ENCODE data around the gene BIN1.
A peak's percentile ranks its signal among the peaks of the same experiment; 100 is the strongest.
"Not testable (repeated sequence)": the region's sequence is repeated elsewhere in the genome, so short reads cannot be mapped to it uniquely, and the experiment has no call there.

Gene BIN1

DNA sequence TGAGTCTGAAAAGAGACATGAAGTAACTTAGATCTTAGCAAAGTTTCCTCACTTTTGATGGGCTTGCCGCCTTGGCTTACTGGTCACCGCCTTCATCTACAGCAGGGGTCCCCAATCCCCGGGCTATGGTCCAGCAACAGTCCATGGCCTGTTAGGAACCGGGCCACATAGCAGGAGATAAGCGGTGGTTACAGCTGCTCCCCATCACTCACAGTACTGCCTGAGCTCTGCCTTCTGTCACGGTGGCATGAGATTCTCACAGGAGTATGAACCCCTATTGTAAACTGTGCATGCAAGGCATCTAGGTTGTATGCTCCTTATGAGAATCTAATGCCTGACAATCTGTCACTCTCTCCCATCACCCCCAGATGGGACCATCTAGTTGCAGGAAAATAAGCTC lies 72.9 kb downstream of the BIN1 start:
- Mint-ChIP-seq H3K9me3 (no peaks in the 10 kb centered on the region), H3K36me3 (ENCODE audit: low read depth) (no peaks in the 10 kb centered on the region), H3K27me3 (no peaks in the 10 kb centered on the region), H3K4me3 (no peak overlapping the region), H3K27ac (no peak overlapping the region), H3K4me1 (ENCODE audit: low read depth) (peaks cover 6% of the 10 kb centered on the region)
- intact Hi-C loops (cut with micrococcal nuclease): no loop called here

GRCh38 chr2:127032621-127033020 lies 74.3 kb downstream of the BIN1 start:
- H3K4me1 Mint-ChIP-seq (ENCODE audit: low read depth): peaks cover 6% of the 10 kb centered on the region
- intact Hi-C loops (cut with micrococcal nuclease): no loop called here
- H3K36me3 Mint-ChIP-seq (ENCODE audit: low read depth): no peaks in the 10 kb centered on the region
- H3K27ac Mint-ChIP-seq: no peak overlapping the region
- no peak overlapping the region for H3K4me3 Mint-ChIP-seq
- H3K9me3 Mint-ChIP-seq: no peaks in the 10 kb centered on the region
- peaks cover 6% of the 10 kb centered on the region for H3K27me3 Mint-ChIP-seq

DNA sequence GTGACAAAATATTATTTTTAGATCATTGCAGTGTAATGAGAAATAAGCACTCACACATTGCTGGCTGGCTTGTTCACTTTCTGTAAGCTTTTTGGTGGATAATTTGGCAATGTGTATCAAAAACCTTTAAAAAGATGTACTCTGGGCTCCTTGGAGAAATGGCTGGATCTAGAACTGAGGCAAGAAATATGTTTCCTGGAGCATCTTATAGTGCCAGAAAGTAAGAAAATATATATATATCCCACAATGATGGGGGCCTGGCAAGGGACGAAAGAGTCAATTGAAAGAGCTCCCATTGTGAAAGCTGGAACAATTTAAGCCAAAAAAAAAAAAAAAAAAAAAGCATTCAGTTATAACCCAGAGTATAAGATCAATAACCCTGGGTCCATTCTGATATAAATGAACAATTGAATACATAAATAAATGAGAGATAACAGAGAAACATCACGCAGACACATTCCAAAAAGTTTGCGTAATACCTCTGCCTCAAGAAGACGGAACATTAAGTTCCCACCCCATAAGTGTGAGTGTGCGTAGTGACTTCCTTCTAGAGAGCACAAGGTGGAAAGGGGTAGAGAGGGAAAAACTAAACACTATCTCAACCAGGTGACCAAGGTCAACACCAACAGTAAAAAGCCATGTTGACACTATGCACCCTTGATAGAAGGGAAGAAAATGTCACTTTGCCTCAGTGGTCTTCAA lies 77.5 kb downstream of the BIN1 start:
- Mint-ChIP-seq H3K9me3 (no peaks in the 10 kb centered on the region), H3K27ac (no peak overlapping the region), H3K4me1 (ENCODE audit: low read depth) (peaks cover 17% of the 10 kb centered on the region), H3K27me3 (peaks cover 30% of the 10 kb centered on the region), H3K36me3 (ENCODE audit: low read depth) (no peaks in the 10 kb centered on the region), H3K4me3 (no peak overlapping the region)
- intact Hi-C loops (cut with micrococcal nuclease): no loop called here

DNA sequence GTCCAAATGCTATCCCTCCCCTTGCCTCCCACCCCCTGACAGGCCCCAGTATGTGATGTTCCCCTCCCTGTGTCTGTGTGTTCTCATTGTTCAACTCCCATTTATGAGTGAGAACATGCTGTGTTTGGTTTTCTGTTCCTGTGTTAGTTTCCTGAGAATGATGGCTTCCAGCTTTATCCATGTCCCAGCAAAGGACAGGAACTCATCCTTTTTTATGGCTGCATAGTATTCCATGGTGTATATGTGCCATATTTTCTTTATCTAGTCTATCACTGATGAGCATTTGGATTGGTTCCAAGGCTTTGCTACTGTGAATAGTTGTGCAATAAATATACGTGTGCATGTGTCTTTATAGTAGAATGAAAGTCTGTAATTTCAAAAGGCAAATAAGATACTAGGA lies 78.2 kb downstream of the BIN1 start:
- Mint-ChIP-seq H3K4me1 (ENCODE audit: low read depth) (peaks cover 17% of the 10 kb centered on the region), H3K27me3 (peaks cover 35% of the 10 kb centered on the region)
- H3K27ac Mint-ChIP-seq; H3K9me3 Mint-ChIP-seq; H3K36me3 Mint-ChIP-seq (ENCODE audit: low read depth); intact Hi-C loops (cut with micrococcal nuclease); H3K4me3 Mint-ChIP-seq: not testable (repeated sequence)

- intact Hi-C loops (cut with micrococcal nuclease): no loop called here
- no peak overlapping the region for H3K4me3 Mint-ChIP-seq
Observed at GRCh38 chr2:127027715-127028114, 79.2 kb downstream of the BIN1 start.

GRCh38 chr2:127025359-127026166 lies 81.4 kb downstream of the BIN1 start:
- intact Hi-C loops (cut with micrococcal nuclease): no loop called here
- Mint-ChIP-seq H3K4me3 (peak overlapping the region; percentile 42), H3K27me3 (peaks cover 40% of the 10 kb centered on the region), H3K4me1 (ENCODE audit: low read depth) (peaks cover 17% of the 10 kb centered on the region), H3K9me3 (peaks cover 6% of the 10 kb centered on the region), H3K36me3 (ENCODE audit: low read depth) (no peaks in the 10 kb centered on the region), H3K27ac (no peak overlapping the region)

More at GRCh38 chr2:127027715-127028114, 79.2 kb downstream of the BIN1 start:
- no peak overlapping the region for H3K27ac Mint-ChIP-seq
- H3K4me1 Mint-ChIP-seq (ENCODE audit: low read depth): peaks cover 17% of the 10 kb centered on the region
- peaks cover 38% of the 10 kb centered on the region for H3K27me3 Mint-ChIP-seq
- no peaks in the 10 kb centered on the region for H3K36me3 Mint-ChIP-seq (ENCODE audit: low read depth)
- peaks cover 6% of the 10 kb centered on the region for H3K9me3 Mint-ChIP-seq

- no peaks in the 10 kb centered on the region for H3K36me3 Mint-ChIP-seq (ENCODE audit: low read depth)
- H3K4me1 Mint-ChIP-seq (ENCODE audit: low read depth): peaks cover 16% of the 10 kb centered on the region
- H3K4me3 Mint-ChIP-seq: no peak overlapping the region
- H3K27me3 Mint-ChIP-seq: peaks cover 40% of the 10 kb centered on the region
- intact Hi-C loops (cut with micrococcal nuclease): no loop called here
- H3K27ac Mint-ChIP-seq: no peak overlapping the region
- peaks cover 6% of the 10 kb centered on the region for H3K9me3 Mint-ChIP-seq
Observed at GRCh38 chr2:127024769-127025358, 82.1 kb downstream of the BIN1 start.

DNA sequence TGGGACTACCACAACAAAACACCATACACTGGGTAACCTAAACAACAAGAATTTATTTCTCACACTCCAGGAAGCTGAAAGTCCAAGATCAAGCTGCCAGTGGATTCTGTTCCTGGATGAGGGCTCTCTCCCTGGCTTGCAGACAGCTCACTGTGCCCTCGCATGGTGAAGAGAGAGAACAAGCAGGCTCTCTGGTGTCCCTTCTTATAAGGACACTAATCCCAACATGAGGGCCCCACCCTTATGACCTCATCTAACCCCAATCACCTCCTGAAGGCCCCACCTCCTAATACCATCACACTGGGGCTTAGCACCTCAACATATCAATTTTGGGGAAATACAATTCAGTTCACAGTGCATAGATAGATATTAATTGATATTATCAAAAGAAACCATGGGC lies 83.5 kb downstream of the BIN1 start:
- intact Hi-C loops (cut with micrococcal nuclease): no loop called here
- H3K36me3 Mint-ChIP-seq (ENCODE audit: low read depth): no peaks in the 10 kb centered on the region
- peaks cover 38% of the 10 kb centered on the region for H3K27me3 Mint-ChIP-seq
- no peak overlapping the region for H3K27ac Mint-ChIP-seq
- H3K4me1 Mint-ChIP-seq (ENCODE audit: low read depth): peaks cover 10% of the 10 kb centered on the region
- H3K9me3 Mint-ChIP-seq: peaks cover 6% of the 10 kb centered on the region
- no peak overlapping the region for H3K4me3 Mint-ChIP-seq

DNA sequence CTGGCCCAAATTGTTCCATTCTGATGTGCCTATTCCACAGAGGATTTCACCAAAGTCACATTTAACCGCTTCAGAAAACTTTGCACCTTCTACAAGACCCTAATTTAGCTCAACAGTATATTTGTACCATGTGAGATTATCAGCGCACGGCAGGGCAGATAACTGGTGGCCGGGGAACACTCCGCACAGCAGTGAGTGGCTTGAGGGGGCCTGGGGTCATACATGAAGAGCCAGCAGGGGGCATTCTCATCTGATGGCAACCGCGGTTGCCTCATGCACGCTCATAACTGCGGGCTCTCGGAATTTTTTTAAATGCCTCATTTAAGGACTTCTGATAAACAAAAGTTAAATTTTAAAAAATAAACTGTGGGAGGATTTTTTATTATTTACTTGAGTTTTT lies 84.1 kb downstream of the BIN1 start:
- H3K4me1 Mint-ChIP-seq (ENCODE audit: low read depth): peaks cover 10% of the 10 kb centered on the region
- peaks cover 34% of the 10 kb centered on the region for H3K27me3 Mint-ChIP-seq
- intact Hi-C loops (cut with micrococcal nuclease): no loop called here
- no peaks in the 10 kb centered on the region for H3K36me3 Mint-ChIP-seq (ENCODE audit: low read depth)
- H3K27ac Mint-ChIP-seq: no peak overlapping the region
- no peak overlapping the region for H3K4me3 Mint-ChIP-seq
- H3K9me3 Mint-ChIP-seq: peaks cover 6% of the 10 kb centered on the region

GRCh38 chr2:127020536-127020935 lies 86.4 kb downstream of the BIN1 start:
- no peak overlapping the region for H3K27ac Mint-ChIP-seq
- H3K27me3 Mint-ChIP-seq: peaks cover 21% of the 10 kb centered on the region
- no peak overlapping the region for H3K4me3 Mint-ChIP-seq
- peaks cover 4% of the 10 kb centered on the region for H3K4me1 Mint-ChIP-seq (ENCODE audit: low read depth)
- intact Hi-C loops (cut with micrococcal nuclease): no loop called here
- peaks cover 6% of the 10 kb centered on the region for H3K9me3 Mint-ChIP-seq
- H3K36me3 Mint-ChIP-seq (ENCODE audit: low read depth): no peaks in the 10 kb centered on the region

GRCh38 chr2:127017548-127017947 lies 89.4 kb downstream of the BIN1 start:
- intact Hi-C loops (cut with micrococcal nuclease): no loop called here
- Mint-ChIP-seq H3K9me3 (no peaks in the 10 kb centered on the region), H3K27ac (no peak overlapping the region), H3K36me3 (ENCODE audit: low read depth) (no peaks in the 10 kb centered on the region), H3K4me3 (no peak overlapping the region), H3K4me1 (ENCODE audit: low read depth) (peaks cover 12% of the 10 kb centered on the region), H3K27me3 (peaks cover 10% of the 10 kb centered on the region)

- Mint-ChIP-seq H3K4me3 (no peak overlapping the region), H3K36me3 (ENCODE audit: low read depth) (no peaks in the 10 kb centered on the region), H3K9me3 (no peaks in the 10 kb centered on the region), H3K4me1 (ENCODE audit: low read depth) (peaks cover 12% of the 10 kb centered on the region), H3K27ac (no peak overlapping the region), H3K27me3 (peaks cover 11% of the 10 kb centered on the region)
- intact Hi-C loops (cut with micrococcal nuclease): no loop called here
Observed at GRCh38 chr2:127016329-127016728, 90.6 kb downstream of the BIN1 start.

- H3K36me3 Mint-ChIP-seq (ENCODE audit: low read depth): no peaks in the 10 kb centered on the region
- peaks cover 12% of the 10 kb centered on the region for H3K4me1 Mint-ChIP-seq (ENCODE audit: low read depth)
Observed at GRCh38 chr2:127015106-127015910, 91.6 kb downstream of the BIN1 start.

DNA sequence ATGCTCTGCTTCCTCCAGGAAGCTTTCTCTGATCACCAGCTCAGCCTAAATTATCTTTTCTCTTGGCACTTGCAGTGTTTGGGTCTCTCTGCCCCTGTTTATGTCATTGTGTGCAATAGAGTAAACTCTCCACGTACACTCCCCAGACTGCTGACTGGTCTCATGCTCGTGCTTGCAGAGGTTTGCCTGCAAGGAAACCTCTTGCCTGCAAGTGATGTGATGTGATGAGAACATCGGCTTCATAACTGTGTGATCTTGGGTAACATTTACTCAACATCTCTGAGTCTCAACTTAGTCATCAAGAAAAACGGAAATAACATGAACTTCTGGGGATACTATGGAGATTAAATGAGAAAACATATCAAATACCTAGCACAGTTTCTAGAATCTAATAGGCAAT lies 92.3 kb downstream of the BIN1 start:
- Mint-ChIP-seq H3K36me3 (ENCODE audit: low read depth) (no peaks in the 10 kb centered on the region), H3K27ac (no peak overlapping the region), H3K27me3 (peaks cover 11% of the 10 kb centered on the region), H3K4me1 (ENCODE audit: low read depth) (peaks cover 12% of the 10 kb centered on the region), H3K4me3 (no peak overlapping the region), H3K9me3 (no peaks in the 10 kb centered on the region)
- intact Hi-C loops (cut with micrococcal nuclease): no loop called here

More at GRCh38 chr2:127015106-127015910, 91.6 kb downstream of the BIN1 start:
- no peaks in the 10 kb centered on the region for H3K9me3 Mint-ChIP-seq
- intact Hi-C loops (cut with micrococcal nuclease): no loop called here
- H3K27ac Mint-ChIP-seq: no peak overlapping the region
- H3K27me3 Mint-ChIP-seq: peaks cover 11% of the 10 kb centered on the region
- H3K4me3 Mint-ChIP-seq: no peak overlapping the region
